A673 (cell line): Measurements from ENCODE around the gene RGP1. TPM values are rescaled to one million over a fixed set of nuclear protein-coding genes. Genes with fewer than 3 reads are reported as not detected.

Source experiments
- Bru-seq: library from RNA; stranded (reverse); fragments of 400-500 nt; gene quantifications from one replicate; lab custom pipeline; 2021; lab: Mats Ljungman, UMichigan
- BruChase-seq, 2 experiments: library from RNA; stranded (reverse); fragments of 400-500 nt; gene quantifications; one replicate each; lab custom pipeline; 2021; lab: Mats Ljungman, UMichigan
- BruUV-seq: library from RNA; stranded (reverse); fragments of 400-500 nt; replicated peaks from 2 replicates; lab custom pipeline; 2021; lab: Mats Ljungman, UMichigan
- CTCF ChIA-PET: fragments of 300-600 bp; sonication (Branson Sonifier 250); formaldehyde crosslinking; loops from one replicate; lab custom pipeline; 2022; ENCODE audit warnings: antibody characterized with exemption; lab: Charles Lee
- POLR2A ChIA-PET: fragments of 300-600 bp; sonication (Branson Sonifier 250); formaldehyde crosslinking; loops from one replicate; lab custom pipeline; 2022; ENCODE audit warnings: antibody characterized with exemption; ENCODE audit not compliant: low non-redundant PET; lab: Charles Lee
- DNase-seq: peaks from one replicate; pipeline ENCODE4 v3.0.0-alpha.2; 2015; ENCODE audit warnings: low spot score
- H3K27ac ChIP-seq: fragments of 200-600 bp; sonication (generic); 2 replicates; pipeline ENCODE4 v1.5.1; 2016; ENCODE audit warnings: mixed run types, low read depth, mild to moderate bottlenecking, mixed read lengths, antibody characterized with exemption, low read length; ENCODE audit not compliant: poor library complexity, severe bottlenecking
- H3K27me3 ChIP-seq: fragments of 200-600 bp; sonication (generic); replicated peaks from 2 replicates; pipeline ENCODE4 v1.6.1; 2017; ENCODE audit warnings: mixed run types, low read depth, mild to moderate bottlenecking, mixed read lengths, antibody characterized with exemption, low read length; ENCODE audit not compliant: insufficient read depth, poor library complexity
- H3K36me3 ChIP-seq: fragments of 200-600 bp; sonication (generic); 2 replicates; pipeline ENCODE4 v1.6.1; 2016; ENCODE audit warnings: mixed run types, mild to moderate bottlenecking, mixed read lengths, antibody characterized with exemption, low read length; ENCODE audit not compliant: insufficient read depth, poor library complexity, severe bottlenecking
- H3K4me1 ChIP-seq: fragments of 200-600 bp; sonication (generic); 2 replicates; pipeline ENCODE4 v1.6.1; 2017; ENCODE audit warnings: mixed run types, mild to moderate bottlenecking, mixed read lengths, antibody characterized with exemption, low read length; ENCODE audit not compliant: insufficient read depth, poor library complexity, severe bottlenecking
- H3K4me3 ChIP-seq: fragments of 200-600 bp; sonication (generic); 2 replicates; pipeline ENCODE4 v1.5.1; 2016; ENCODE audit warnings: low read depth, mixed run types, mild to moderate bottlenecking, mixed read lengths, low read length; ENCODE audit not compliant: poor library complexity, severe bottlenecking
- H3K9me3 ChIP-seq: fragments of 200-600 bp; sonication (generic); 2 replicates; pipeline ENCODE4 v1.6.1; 2016; ENCODE audit warnings: mixed run types, low read depth, mild to moderate bottlenecking, mixed read lengths, antibody characterized with exemption, low read length; ENCODE audit not compliant: poor library complexity, severe bottlenecking
- EZH2 ChIP-seq: fragments of 200-600 bp; sonication (generic); IDR thresholded peaks from 2 replicates; pipeline ENCODE4 v1.6.1; 2017; ENCODE audit warnings: borderline replicate concordance, low read depth, mild to moderate bottlenecking, mixed read lengths, antibody characterized with exemption, low read length; ENCODE audit not compliant: poor library complexity, severe bottlenecking
- intact Hi-C: fragments of 100-400 bp; cut with micrococcal nuclease; formaldehyde crosslinking; loops from one replicate; pipeline ENCODE4 v1.10.0; 2022; ENCODE audit not compliant: unreplicated experiment
- long read RNA-seq: library from polyadenylated mRNA; stranded (forward); transcript quantifications from one replicate; pipeline ENCODE4 v2.0.0, GENCODE V29; 2022
- total RNA-seq: library from RNA; stranded (reverse); gene quantifications from 2 replicates; pipeline ENCODE4 v1.2.3, GENCODE V29; 2021
- TF ChIP-seq, protein P1 (sequence below): fragments of 300-800, 200-600 bp; sonication (generic); conservative IDR thresholded peaks from 2 replicates; pipeline ENCODE4 v1.5.1; 2017; ENCODE audit warnings: low read depth, mild to moderate bottlenecking, antibody characterized with exemption, low read length, moderate library complexity, mixed read lengths

RGP1 gene, protein sequence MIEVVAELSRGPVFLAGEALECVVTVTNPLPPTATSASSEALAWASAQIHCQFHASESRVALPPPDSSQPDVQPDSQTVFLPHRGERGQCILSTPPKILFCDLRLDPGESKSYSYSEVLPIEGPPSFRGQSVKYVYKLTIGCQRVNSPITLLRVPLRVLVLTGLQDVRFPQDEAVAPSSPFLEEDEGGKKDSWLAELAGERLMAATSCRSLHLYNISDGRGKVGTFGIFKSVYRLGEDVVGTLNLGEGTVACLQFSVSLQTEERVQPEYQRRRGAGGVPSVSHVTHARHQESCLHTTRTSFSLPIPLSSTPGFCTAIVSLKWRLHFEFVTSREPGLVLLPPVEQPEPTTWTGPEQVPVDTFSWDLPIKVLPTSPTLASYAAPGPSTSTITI
- total RNA-seq (21.9 and 26.3 TPM in 2 replicates), Bru-seq, nascent RNA (percentile 67 among the genes with signal in this experiment), BruChase-seq, experiment 1, labeled RNA remaining after a 2-hour chase (percentile 77 among the genes with signal in this experiment), BruChase-seq, experiment 2, labeled RNA remaining after a 6-hour chase (percentile 91 among the genes with signal in this experiment)
- long read RNA-seq, full-length matches to known transcripts: 8 of 16 reads
- long read RNA-seq, partial matches to known transcripts: 0 of 16 reads
- long read RNA-seq, other reads (novel, unspliced or antisense): 8 of 16 reads

DNA sequence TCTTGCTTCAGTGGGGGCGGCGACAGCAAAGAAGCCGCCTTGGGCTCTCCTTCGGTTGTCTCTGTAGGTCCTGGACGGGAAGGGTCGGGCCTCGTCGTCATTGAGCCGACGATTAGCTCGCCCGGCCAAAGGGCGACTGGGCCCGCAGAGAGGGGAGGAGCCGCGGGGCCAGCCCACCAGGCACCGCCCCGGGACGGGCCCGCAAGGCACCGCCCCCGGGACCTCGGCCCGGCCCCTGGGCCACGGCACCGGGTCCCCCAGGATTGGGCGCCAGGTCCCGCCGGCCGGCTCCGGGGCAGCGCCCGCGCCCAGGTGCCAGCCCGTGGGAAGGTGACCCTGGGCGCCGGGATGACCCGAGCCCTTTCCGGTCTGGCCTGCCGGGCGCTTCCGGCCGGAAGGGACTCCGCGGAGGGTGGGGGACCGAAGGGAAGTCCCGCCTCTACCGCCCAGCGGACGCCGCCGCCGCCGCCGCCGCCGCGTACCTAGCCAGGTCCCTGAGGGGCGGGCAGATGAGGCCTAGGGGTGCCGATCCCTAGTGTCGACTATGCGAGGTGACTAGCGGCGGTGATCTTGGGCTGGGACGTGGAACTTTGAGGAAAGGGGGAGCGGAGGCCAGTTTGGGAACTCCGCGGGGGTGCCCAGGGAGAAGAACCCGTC, at the start of gene RGP1, which contains the start of gene GBA2:
TSS of gene RGP1 (plus strand) at position 430 of the 657 bp plus-strand sequence. CDS start 469 bp downstream, outside the sequence.
TSS of gene GBA2 (minus strand) at position 371 of the 657 bp plus-strand sequence. CDS start 524 bp downstream, outside the sequence.
- Histone ChIP-seq H3K9me3 (no peaks in the 10 kb centered on the region), H3K27me3 (no peaks in the 10 kb centered on the region), H3K27ac (peak within 1 kb of the TSS; percentile 81), H3K4me3 (peak within 1 kb of the TSS; percentile 96), H3K36me3 (peaks cover 18% of the 10 kb centered on the region), H3K4me1 (peaks cover 21% of the 10 kb centered on the region)
- BruUV-seq: no TSS peak
- intact Hi-C loops: no loop called here
- no peak for TF ChIP-seq EZH2
- TF ChIP-seq, protein P1, sequence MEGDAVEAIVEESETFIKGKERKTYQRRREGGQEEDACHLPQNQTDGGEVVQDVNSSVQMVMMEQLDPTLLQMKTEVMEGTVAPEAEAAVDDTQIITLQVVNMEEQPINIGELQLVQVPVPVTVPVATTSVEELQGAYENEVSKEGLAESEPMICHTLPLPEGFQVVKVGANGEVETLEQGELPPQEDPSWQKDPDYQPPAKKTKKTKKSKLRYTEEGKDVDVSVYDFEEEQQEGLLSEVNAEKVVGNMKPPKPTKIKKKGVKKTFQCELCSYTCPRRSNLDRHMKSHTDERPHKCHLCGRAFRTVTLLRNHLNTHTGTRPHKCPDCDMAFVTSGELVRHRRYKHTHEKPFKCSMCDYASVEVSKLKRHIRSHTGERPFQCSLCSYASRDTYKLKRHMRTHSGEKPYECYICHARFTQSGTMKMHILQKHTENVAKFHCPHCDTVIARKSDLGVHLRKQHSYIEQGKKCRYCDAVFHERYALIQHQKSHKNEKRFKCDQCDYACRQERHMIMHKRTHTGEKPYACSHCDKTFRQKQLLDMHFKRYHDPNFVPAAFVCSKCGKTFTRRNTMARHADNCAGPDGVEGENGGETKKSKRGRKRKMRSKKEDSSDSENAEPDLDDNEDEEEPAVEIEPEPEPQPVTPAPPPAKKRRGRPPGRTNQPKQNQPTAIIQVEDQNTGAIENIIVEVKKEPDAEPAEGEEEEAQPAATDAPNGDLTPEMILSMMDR: no peak
- ChIA-PET CTCF (interaction anchor here (0.6 kb wide), 1 partner anchor 57 kb away, joined by 3 read pairs; no protein-coding TSS in a partner anchor), POLR2A (interaction anchor here (0.6 to 0.8 kb wide), 2 partner anchors 14 to 16 kb away, joined by 5 to 8 read pairs; partner anchors contain the start of genes CREB3 and TLN1)
- DNase-seq: peak; percentile 65

DNA sequence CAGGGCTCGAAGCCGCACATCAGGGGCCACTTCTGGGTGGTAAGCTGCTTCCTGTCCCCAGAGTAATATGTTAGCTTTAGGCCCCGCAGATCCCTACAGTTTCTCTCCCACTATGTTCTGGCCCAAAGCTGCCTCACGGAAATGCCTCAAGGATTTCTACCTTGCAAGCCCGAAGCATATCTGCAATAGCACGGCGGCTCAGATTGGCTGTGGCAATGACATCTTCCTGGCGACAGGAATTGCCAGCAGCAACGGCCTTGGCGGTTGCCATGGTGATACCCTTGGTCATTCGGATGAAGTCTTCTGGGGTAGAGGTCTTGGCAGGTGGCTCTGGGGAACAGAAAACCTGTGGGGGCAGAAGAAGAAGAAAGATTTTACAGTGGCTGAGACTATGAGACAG, 49.1 kb upstream of the RGP1 start:
- no peak for DNase-seq
- BruUV-seq: no TSS peak

More for the DNA sequence above, 49.1 kb upstream of the RGP1 start:
- H3K27me3 ChIP-seq: no peaks in the 10 kb centered on the region
- no peak overlapping the region for H3K27ac ChIP-seq
- ChIA-PET CTCF (no interaction called here), POLR2A (no interaction called here)
- intact Hi-C loops: no loop called here
- H3K36me3 ChIP-seq: peaks cover 81% of the 10 kb centered on the region
- H3K9me3 ChIP-seq: no peaks in the 10 kb centered on the region
- no peak overlapping the region for H3K4me3 ChIP-seq
- TF ChIP-seq EZH2: no peak
- TF ChIP-seq, protein P1: no peak
- H3K4me1 ChIP-seq: no peaks in the 10 kb centered on the region
